ENCODE results near the gene HSPA12B.

GRCh38 chr20:3749087-3749688, 16.7 kb downstream of the HSPA12B start:
- TF ChIP-seq, protein P1, sequence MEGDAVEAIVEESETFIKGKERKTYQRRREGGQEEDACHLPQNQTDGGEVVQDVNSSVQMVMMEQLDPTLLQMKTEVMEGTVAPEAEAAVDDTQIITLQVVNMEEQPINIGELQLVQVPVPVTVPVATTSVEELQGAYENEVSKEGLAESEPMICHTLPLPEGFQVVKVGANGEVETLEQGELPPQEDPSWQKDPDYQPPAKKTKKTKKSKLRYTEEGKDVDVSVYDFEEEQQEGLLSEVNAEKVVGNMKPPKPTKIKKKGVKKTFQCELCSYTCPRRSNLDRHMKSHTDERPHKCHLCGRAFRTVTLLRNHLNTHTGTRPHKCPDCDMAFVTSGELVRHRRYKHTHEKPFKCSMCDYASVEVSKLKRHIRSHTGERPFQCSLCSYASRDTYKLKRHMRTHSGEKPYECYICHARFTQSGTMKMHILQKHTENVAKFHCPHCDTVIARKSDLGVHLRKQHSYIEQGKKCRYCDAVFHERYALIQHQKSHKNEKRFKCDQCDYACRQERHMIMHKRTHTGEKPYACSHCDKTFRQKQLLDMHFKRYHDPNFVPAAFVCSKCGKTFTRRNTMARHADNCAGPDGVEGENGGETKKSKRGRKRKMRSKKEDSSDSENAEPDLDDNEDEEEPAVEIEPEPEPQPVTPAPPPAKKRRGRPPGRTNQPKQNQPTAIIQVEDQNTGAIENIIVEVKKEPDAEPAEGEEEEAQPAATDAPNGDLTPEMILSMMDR (conservative IDR thresholded peaks at IDR 0.05) = no peak
- no peak for TF ChIP-seq ZFX (IDR thresholded peaks at IDR 0.05)
